Measurements from ENCODE around the gene EPSTI1.
"Not testable (repeated sequence)": the region's sequence is repeated elsewhere in the genome, so short reads cannot be mapped to it uniquely, and the experiment has no call there.

The EPSTI1 gene

GRCh38 chr13:43005460-43006236 is 13.6 kb upstream of the EPSTI1 start:
- DNase-seq (ENCODE audit: low read depth in 2 of 2): no peak

- no peak for DNase-seq (ENCODE audit: low read depth in 2 of 2)
These were observed 11.7 kb upstream of the EPSTI1 start for GRCh38 chr13:43003729-43004128.

GRCh38 chr13:43003010-43003409 is 11.0 kb upstream of the EPSTI1 start:
- no peak for DNase-seq (ENCODE audit: low read depth in 2 of 2)

- no peak for DNase-seq (ENCODE audit: low read depth in 2 of 2)
These were observed 10.0 kb upstream of the EPSTI1 start for GRCh38 chr13:43002021-43002420.

- no peak for DNase-seq (ENCODE audit: low read depth in 2 of 2)
These were observed 8.6 kb upstream of the EPSTI1 start for GRCh38 chr13:43000676-43001075.

- DNase-seq (ENCODE audit: low read depth in 2 of 2): no peak
These were observed 7.5 kb upstream of the EPSTI1 start for GRCh38 chr13:42999491-42999890.

- DNase-seq (ENCODE audit: low read depth in 2 of 2): no peak
These were observed 5.3 kb upstream of the EPSTI1 start for GRCh38 chr13:42997381-42997780.

GRCh38 chr13:42996584-42996983 is 4.5 kb upstream of the EPSTI1 start:
- no peak for DNase-seq (ENCODE audit: low read depth in 2 of 2)

GRCh38 chr13:42994878-42995277 is 2.8 kb upstream of the EPSTI1 start:
- DNase-seq (ENCODE audit: low read depth in 2 of 2): no peak

GRCh38 chr13:42992764-42993122 is 702 bp upstream of the EPSTI1 start:
- DNase-seq (ENCODE audit: low read depth in 2 of 2): no peak

- DNase-seq (ENCODE audit: low read depth in 2 of 2): not testable (repeated sequence)
These were observed 676 bp downstream of the EPSTI1 start for GRCh38 chr13:42991233-42991897.

GRCh38 chr13:42990291-42991232 is 1.5 kb downstream of the EPSTI1 start:
- no peak for DNase-seq (ENCODE audit: low read depth in 2 of 2)

- DNase-seq (ENCODE audit: low read depth in 2 of 2): no peak
These were observed 5.9 kb downstream of the EPSTI1 start for GRCh38 chr13:42986176-42986574.

GRCh38 chr13:42985312-42986175 is 6.5 kb downstream of the EPSTI1 start:
- no peak for DNase-seq (ENCODE audit: low read depth in 2 of 2)

- no peak for DNase-seq (ENCODE audit: low read depth in 2 of 2)
These were observed 7.3 kb downstream of the EPSTI1 start for GRCh38 chr13:42984691-42985090.

- DNase-seq (ENCODE audit: low read depth in 2 of 2): no peak
These were observed 8.0 kb downstream of the EPSTI1 start for GRCh38 chr13:42984026-42984425.

GRCh38 chr13:42981853-42982252 is 10.2 kb downstream of the EPSTI1 start:
- no peak for DNase-seq (ENCODE audit: low read depth in 2 of 2)

- DNase-seq (ENCODE audit: low read depth in 2 of 2): no peak
These were observed 10.7 kb downstream of the EPSTI1 start for GRCh38 chr13:42981317-42981716.

GRCh38 chr13:42977219-42977659 is 14.8 kb downstream of the EPSTI1 start:
- DNase-seq (ENCODE audit: low read depth in 2 of 2): no peak

GRCh38 chr13:42976066-42976465 is 16.0 kb downstream of the EPSTI1 start:
- DNase-seq (ENCODE audit: low read depth in 2 of 2): no peak

GRCh38 chr13:42973581-42973980 is 18.5 kb downstream of the EPSTI1 start:
- no peak for DNase-seq (ENCODE audit: low read depth in 2 of 2)

Measured in stimulated activated CD4-positive, alpha-beta T cell treated with anti-CD3 and anti-CD28 coated beads, Interleukin-12 subunit alpha, Interleukin-12 subunit beta, amount 100 ng/mL, for 24 hours (primary cell).